GM18873 (cell line): ENCODE measurements around the gene CCM2.
A peak's percentile ranks its signal among the peaks of the same experiment; 100 is the strongest.
"Not testable (repeated sequence)": the region's sequence is repeated elsewhere in the genome, so short reads cannot be mapped to it uniquely, and the experiment has no call there.

Experiments used
- ATAC-seq: cut with Tn5 transposase; IDR thresholded peaks from one replicate; pipeline ENCODE4 v1.9.1; 2021; ENCODE audit warnings: mild to moderate bottlenecking, moderate library complexity, moderate number of reproducible peaks; ENCODE audit not compliant: unreplicated experiment, low FRiP score

The CCM2 gene

DNA sequence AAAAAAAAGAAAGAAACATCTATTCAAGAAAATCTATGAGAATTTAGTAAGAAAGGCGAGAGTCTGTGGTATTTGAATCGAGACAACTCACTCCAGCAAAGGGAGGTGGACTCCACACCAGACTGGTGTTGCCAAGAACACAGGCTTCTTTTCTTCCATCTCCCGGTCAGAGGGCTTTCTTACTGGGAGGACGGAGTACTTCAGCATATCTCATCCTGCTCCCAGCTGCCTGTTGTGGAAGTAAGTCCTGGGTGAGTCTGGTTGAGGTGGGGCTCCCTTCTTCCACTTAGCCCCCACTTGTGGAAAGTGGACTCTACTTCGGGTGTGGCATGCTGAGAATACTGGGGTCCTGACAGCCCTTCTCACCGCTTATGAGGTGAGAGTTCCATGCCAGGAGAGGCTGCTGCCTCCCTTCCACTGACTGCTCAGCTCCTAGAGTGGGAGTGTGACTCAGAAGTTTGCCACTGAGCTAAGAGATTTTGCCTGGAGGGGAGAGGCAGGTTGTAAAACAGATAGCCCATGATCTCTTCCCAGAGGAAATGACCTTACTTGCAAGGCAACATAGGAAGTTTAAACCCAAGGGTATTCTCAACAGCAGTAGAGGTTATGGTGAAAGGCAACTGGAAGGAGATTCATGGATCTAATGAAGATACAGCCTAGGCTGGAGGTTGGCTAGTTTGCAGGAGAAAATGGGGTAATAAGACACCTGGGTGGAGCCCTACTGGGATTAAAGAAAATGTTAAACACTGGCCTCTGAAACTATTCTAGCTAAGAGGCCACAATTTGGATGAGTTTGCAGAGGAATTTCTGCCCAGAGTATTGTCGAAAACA lies 92.3 kb downstream of the CCM2 start:
- no peak for ATAC-seq

DNA sequence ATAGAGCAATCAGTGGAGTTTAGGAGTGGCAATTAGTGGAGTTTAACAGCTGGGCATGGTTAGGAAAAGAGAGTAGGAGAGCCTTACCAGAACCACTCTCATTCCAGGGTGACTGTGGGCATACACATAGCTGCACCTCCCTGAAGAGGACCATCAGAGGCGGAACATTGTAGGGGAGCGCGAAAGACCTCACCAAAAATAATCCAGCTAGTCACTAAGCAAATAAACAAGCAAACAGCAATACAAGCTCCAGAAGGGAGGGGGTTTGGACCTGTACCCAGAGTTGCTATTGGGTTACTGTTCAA lies 92.9 kb downstream of the CCM2 start:
- ATAC-seq, result no peak

DNA sequence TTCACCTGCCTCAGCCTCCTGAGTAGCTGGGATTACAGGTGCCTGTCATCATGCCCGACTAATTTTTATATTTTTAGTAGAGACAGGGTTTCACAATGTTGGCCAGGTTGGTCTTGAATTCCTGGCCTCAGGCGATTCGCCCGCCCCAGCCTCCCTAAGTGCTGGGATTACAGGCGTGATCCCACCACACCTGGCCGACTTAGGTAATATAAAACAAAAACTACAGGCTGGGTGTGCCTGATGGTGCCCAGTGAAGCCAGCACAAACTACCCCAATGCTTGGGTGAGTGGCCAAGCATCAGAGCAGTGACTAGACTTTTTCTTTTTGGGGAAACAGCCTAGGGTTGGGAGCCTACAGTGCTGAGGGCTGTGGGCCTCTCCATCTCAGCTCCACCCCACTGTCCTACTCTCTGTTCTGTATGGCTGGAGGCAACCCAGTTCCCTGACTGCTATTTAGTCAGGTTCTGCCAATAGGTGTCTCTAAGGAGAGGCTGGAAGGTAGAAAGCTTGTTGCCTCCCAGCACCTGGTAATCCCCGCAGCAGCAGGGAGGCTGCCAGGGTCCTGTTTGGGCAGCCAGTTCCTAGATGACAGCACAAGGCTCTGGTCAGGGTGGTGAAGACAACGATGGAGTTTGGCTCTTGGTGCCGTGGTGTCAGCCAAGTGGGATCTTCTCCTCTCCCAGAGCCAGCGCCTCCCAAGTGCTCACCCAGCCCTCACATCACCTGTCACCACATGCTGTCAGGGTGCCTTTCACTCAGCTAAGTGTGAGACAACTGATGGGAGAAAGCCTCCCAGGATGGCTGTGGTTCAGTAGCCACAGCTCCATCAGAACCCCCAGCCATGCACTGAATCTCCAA lies 99.2 kb downstream of the CCM2 start:
- ATAC-seq, result no peak

DNA sequence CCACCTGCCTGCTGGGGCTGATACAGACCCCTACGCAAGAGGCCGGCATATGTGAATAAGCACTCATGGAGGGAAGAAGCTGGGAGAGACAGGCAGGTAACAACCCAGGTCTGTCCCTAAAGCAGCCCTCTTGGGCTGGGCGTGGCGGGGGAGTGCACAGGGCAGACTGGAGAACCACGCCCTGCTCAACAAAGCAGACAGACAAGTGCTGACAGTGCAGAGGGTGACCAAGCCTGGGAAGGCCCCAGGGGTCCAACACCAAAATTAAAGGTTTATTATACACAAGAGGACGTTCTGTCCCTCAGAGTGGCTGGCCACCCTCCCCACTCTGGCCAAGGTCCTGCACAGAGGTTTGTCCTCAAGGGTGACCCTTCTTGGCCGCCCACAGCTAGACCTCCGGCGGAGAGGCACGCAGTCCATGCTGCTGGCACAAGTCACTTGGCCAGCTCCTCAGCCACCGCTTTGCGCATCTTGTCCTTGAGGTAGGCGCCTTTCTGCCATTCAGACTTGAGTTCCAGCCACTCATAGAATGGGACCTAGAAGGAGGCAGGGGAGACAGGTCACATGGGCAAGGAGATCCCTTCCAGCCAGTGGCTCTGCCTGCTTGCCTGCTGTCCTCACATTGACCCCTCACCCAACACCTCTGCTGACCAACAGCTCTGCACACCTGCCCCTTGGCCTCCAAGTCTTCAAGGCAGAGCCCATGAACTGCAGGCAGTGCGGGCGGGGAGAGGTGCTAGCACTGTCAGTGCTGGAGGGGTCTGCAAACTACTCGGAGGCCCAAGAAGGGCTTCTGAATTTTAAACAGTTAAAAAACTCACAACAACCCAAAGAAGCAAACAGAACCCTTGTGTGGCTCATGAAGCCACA lies 100.1 kb downstream of the CCM2 start:
- ATAC-seq, result no peak

GRCh38 chr7:45100761-45101480 lies 100.9 kb downstream of the CCM2 start:
- no peak for ATAC-seq

DNA sequence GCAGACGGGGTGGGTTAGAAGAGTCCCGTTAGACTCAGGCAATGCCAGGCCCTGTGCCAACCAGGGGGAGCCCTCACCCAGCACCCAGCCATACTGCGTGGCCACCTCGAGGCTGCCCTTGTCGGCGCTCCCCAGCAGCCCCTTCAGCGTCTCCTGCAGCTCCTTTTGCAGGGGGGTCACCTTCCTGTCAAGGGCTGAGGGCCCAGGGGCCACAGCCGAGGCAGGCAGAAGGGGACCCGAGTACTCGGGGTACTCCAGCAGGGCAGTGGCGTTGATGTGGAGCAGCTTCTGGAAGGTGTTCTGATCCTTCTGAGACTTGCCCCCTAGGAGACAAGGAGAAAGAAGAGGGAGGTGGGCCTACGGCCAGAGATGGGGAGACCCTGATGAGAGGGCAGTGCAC lies 101.7 kb downstream of the CCM2 start:
- ATAC-seq, result no peak

DNA sequence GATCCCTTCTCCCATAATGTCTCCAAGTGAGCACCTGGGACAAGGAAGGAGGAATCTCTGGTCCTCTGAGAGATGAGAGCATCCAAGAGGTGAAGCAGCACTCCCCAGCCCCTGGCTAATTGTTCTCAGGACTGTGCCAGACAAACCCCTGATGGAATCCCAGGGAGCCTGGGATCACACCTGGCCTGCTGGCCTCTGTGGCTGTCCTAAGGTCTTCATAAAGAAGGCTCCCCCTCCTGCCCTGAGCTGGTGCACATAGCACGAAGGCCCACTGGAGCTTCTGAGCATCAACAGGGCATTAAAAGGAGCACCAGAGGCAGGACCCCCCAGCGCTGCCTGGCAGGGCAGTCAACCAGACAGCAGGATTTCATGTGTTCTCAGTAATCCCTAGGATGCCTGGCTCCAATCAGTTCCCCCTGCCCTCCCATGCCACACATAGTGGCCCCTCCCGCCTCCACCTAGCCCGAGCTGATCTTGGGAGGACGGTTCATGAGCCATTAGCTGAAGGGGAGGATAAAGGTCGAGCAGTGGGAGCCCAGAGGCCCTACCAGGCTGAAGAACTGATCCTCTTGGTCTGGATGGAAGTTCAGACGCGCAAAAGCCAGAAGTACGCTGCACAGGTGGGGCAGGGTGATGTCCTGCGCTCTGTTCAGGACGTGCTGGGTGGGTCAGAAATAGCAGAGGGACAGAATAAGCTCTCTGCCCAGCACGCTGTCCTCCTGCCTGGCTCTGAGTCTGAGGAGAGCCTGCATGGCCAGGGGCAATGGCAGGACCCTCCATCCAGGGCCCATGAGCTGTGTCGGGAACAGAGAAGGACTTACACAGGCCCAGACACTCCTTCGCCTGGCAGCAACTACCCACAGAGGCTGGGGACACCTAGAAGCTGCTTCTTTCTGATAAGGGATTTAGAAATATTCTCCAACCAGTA lies 103.0 kb downstream of the CCM2 start:
- ATAC-seq, result no peak

- ATAC-seq, result no peak
These were observed 104.2 kb downstream of the CCM2 start for GRCh38 chr7:45103958-45104843.

- no peak for ATAC-seq
These were observed 105.0 kb downstream of the CCM2 start for GRCh38 chr7:45104844-45105587.

- no peak for ATAC-seq
These were observed 105.7 kb downstream of the CCM2 start for GRCh38 chr7:45105588-45106188.

DNA sequence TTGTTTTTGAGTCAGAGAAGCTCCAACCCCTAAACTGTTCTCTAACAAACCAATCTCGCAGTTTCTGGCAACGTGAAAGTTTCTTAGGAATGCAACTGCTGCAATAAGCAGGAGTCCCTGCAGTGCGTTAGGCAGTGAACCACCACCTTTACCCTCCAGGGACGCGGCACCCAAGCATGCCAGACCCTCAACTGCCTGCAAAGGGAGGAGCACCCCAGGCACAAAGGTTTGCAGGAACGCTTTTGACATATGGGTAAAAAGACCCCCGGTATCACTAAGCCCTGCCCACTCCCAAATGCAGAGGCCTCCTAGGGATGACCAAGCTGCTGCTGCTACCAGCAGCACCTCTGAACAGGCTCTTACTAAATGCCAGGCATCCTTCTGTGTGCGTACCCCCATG lies 106.8 kb downstream of the CCM2 start:
- no peak for ATAC-seq

GRCh38 chr7:45107356-45107755 lies 107.4 kb downstream of the CCM2 start:
- no peak for ATAC-seq

GRCh38 chr7:45108863-45109262 lies 108.9 kb downstream of the CCM2 start:
- ATAC-seq, result no peak

DNA sequence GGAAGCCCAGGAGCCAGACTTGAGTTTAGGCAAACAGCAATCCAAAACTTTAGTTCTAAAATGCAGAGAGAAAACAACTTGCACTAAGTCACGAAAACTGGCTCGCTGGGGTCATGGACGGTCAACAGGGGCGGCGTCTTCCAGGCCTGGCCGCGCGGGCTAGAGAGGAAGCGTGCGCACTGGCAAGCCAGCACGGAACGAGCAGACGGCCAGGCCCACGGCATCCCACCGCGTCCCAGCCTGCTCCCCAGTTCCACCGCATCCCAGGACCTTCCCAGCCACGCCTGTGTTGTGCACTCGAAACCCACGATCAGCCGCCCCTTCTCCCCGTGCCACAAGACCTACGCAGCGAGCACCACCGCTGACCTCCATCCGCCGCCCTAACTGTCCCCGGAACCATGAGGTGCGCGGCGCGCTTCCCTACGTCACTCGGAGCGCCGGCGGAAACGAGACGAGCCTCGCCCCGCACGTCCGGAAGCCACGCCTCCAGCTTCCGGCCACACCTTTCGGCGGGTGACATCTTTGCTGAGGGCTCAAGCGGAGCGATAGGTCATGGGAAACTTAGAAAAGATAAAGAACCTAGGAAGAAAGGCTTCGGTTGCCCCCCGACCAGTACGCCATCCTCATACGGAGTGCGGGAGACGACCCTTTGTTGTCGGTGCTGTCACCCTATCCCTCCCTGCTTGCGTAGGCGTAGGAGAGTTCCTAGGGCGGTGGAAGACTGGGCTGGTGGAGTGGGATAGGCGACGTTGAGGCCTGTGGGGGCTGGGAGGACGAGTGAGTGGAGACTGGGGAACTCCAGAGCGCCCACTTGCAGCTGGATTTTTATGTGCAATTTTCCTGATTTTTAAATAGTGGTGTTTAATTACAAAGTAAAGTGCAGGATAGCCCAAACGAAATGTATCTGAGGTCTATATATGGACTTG lies 111.6 kb downstream of the CCM2 start, which contains the start of gene TBRG4:
Gene TBRG4 (minus strand): TSS at position 400 of the 926 bp plus-strand sequence. CDS start 2,460 bp downstream, outside the sequence.
- peak; percentile 86 for ATAC-seq

DNA sequence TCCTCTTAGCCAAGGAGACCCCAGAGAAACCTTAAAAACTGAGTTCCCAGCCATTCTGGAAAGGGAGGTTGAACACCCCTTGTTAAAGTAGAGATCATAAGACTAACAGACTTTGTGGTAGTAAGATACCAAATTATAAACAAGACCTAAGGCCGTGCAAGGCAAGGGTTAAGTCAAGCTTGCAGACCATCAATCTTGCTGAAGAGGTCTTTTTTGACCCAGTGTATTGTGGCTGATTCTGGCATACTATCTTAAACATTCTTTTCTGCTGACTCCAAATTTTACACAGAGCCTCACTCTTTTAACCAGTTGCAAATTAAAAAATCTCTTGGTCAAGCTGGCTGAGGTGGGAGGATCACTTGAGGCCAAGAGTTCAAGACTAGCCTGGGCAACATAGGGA lies 112.6 kb downstream of the CCM2 start:
- no peak for ATAC-seq

GRCh38 chr7:45114257-45114656 lies 114.3 kb downstream of the CCM2 start:
- not testable (repeated sequence) for ATAC-seq
